SK-N-SH (cell line): ENCODE data around the gene BAIAP2L1. TPM values are rescaled to one million over a fixed set of nuclear protein-coding genes. Genes with fewer than 3 reads are reported as not detected.

ENCODE experiments used
- CTCF ChIA-PET: fragments of 300-600, 350-600 bp; formaldehyde crosslinking; extraction: SDS; loops from one replicate; lab custom pipeline; 2021; lab: Yijun Ruan, JAX
- POLR2A ChIA-PET: fragments of 350-600 bp; sonication (Branson Sonifier 250); formaldehyde crosslinking; extraction: SDS; loops from one replicate; lab custom pipeline; 2020; ENCODE audit warnings: antibody characterized with exemption, inconsistent platforms; lab: Yijun Ruan, JAX
- DNase-seq: peaks from one replicate; pipeline ENCODE4 v3.0.0; 2012
- H2AFZ ChIP-seq: fragments of 200-600 bp; sonication (generic); 2 replicates; pipeline ENCODE4 v1.8.1; 2016; ENCODE audit warnings: antibody characterized with exemption, mild to moderate bottlenecking, low read depth
- H3F3A ChIP-seq: fragments of 200-600 bp; sonication (generic); replicated peaks from 2 replicates; pipeline ENCODE3; 2016; ENCODE audit warnings: antibody characterized with exemption, mild to moderate bottlenecking; ENCODE audit not compliant: insufficient read depth
- H3K27ac ChIP-seq, 2 experiments: fragments of 200-500 bp in 1 of 2; fragments of 200-600 bp in 1 of 2; sonication (Bioruptor generic) in 1 of 2; sonication (generic), shearing (Covaris generic) in 1 of 2; 2 replicates each; pipeline versions ENCODE4 v1.5.1 to v1.6.1; 2014 to 2016; ENCODE audit warnings: low read depth in 2 of 2, inconsistent platforms in 1 of 2, low read length in 1 of 2, mild to moderate bottlenecking in 1 of 2, mixed read lengths in 1 of 2
- H3K27me3 ChIP-seq: fragments of 200-600 bp; sonication (generic), shearing (Covaris generic); 2 replicates; pipeline ENCODE4 v1.6.1; 2016; ENCODE audit warnings: mixed run types; ENCODE audit not compliant: insufficient read depth
- H3K36me3 ChIP-seq, 2 experiments: fragments of 200-500 bp in 1 of 2; fragments of 200-600 bp in 1 of 2; sonication (Bioruptor generic) in 1 of 2; sonication (generic) in 1 of 2; replicated peaks in 1 of 2; 2 replicates each; pipeline versions ENCODE3 to v1.5.1; 2014 to 2016; ENCODE audit warnings: low read length in 1 of 2, mild to moderate bottlenecking in 1 of 2; ENCODE audit not compliant: insufficient read depth in 2 of 2, control insufficient read depth in 1 of 2
- H3K4me1 ChIP-seq, 2 experiments: fragments of 200-500 bp in 1 of 2; fragments of 200-600 bp in 1 of 2; sonication (Bioruptor generic) in 1 of 2; sonication (generic), shearing (Covaris generic) in 1 of 2; 2 replicates each; pipeline versions ENCODE4 v1.5.1 to v1.6.1; 2014 to 2016; ENCODE audit warnings: low read depth in 1 of 2, low read length in 1 of 2, mixed run types in 1 of 2; ENCODE audit not compliant: insufficient read depth in 2 of 2, control insufficient read depth in 1 of 2
- H3K4me2 ChIP-seq: fragments of 200-600 bp; sonication (generic), shearing (Covaris generic); 2 replicates; pipeline ENCODE4 v1.6.1; 2017; ENCODE audit warnings: mixed run types
- H3K4me3 ChIP-seq, 2 experiments: fragments of 200-500 bp in 1 of 2; fragments of 200-600 bp in 1 of 2; sonication (Bioruptor generic) in 1 of 2; sonication (generic), shearing (Covaris generic) in 1 of 2; 2 replicates each; pipeline versions ENCODE4 v1.5.1 to v1.8.1; 2014 to 2016; ENCODE audit warnings: low read depth in 2 of 2, inconsistent platforms in 1 of 2, low read length in 1 of 2, mild to moderate bottlenecking in 1 of 2, mixed read lengths in 1 of 2, moderate library complexity in 1 of 2
- H3K79me2 ChIP-seq: fragments of 200-600 bp; sonication (generic); 2 replicates; pipeline ENCODE4 v1.8.1; 2017; ENCODE audit warnings: mild to moderate bottlenecking; ENCODE audit not compliant: insufficient read depth
- H3K9ac ChIP-seq: fragments of 200-600 bp; sonication (generic); 2 replicates; pipeline ENCODE4 v1.6.1; 2017; ENCODE audit warnings: mixed run types
- H3K9me2 ChIP-seq: fragments of 200-600 bp; sonication (generic); 2 replicates; pipeline ENCODE4 v1.6.1; 2017; ENCODE audit warnings: mixed run types
- H3K9me3 ChIP-seq: fragments of 200-600 bp; sonication (generic); 2 replicates; pipeline ENCODE4 v1.6.1; 2017; ENCODE audit warnings: mixed run types, mild to moderate bottlenecking, moderate library complexity
- H4K20me1 ChIP-seq: fragments of 200-600 bp; sonication (generic); 2 replicates; pipeline ENCODE4 v1.6.1; 2017; ENCODE audit warnings: mild to moderate bottlenecking, mixed run types; ENCODE audit not compliant: insufficient read depth
- CHD2 ChIP-seq: fragments of 150-350 bp; IDR thresholded peaks from 2 replicates; pipeline ENCODE4 v1.6.1; 2018; ENCODE audit warnings: low read length; ENCODE audit not compliant: partially characterized antibody
- CTCF ChIP-seq: fragments of 200-600 bp; sonication (generic); IDR thresholded peaks from 2 replicates; pipeline ENCODE4 v1.6.1; 2017; ENCODE audit warnings: antibody characterized with exemption, mild to moderate bottlenecking, moderate library complexity
- EP300 ChIP-seq, 2 experiments: IDR thresholded peaks; 2 replicates each; pipeline versions ENCODE4 v1.4.0 to v1.6.1; 2012; ENCODE audit warnings: borderline replicate concordance in 1 of 2, low read depth in 1 of 2, low read length in 1 of 2
- FOSL2 ChIP-seq: IDR thresholded peaks from 2 replicates; pipeline ENCODE4 v1.4.0; 2012; ENCODE audit warnings: low read depth, mild to moderate bottlenecking, moderate library complexity, borderline replicate concordance
- FOXJ3 ChIP-seq: sonication (generic); formaldehyde crosslinking; IDR thresholded peaks from 2 replicates; pipeline ENCODE4 v1.5.1; 2020; ENCODE audit warnings: mild to moderate bottlenecking, missing genetic modification reagents
- MEF2A ChIP-seq: IDR thresholded peaks from 2 replicates; pipeline ENCODE4 v1.4.0; 2012; ENCODE audit warnings: low read depth, borderline replicate concordance
- MXI1 ChIP-seq: IDR thresholded peaks from 2 replicates; pipeline ENCODE4 v1.6.1; 2012; ENCODE audit warnings: mild to moderate bottlenecking, low read depth, low read length, improper control_type of control experiment
- NFIC ChIP-seq: IDR thresholded peaks from 2 replicates; pipeline ENCODE4 v1.4.0; 2012; ENCODE audit warnings: borderline replicate concordance
- PBX3 ChIP-seq: IDR thresholded peaks from 2 replicates; pipeline ENCODE4; 2012
- REST ChIP-seq: IDR thresholded peaks from 2 replicates; pipeline ENCODE4 v1.6.1; 2012; ENCODE audit warnings: mild to moderate bottlenecking, low read depth, low read length, moderate library complexity
- RXRA ChIP-seq: IDR thresholded peaks from 2 replicates; pipeline ENCODE4 v1.4.0; 2012; ENCODE audit warnings: low read depth, mild to moderate bottlenecking, borderline replicate concordance
- TAF1 ChIP-seq: IDR thresholded peaks from 2 replicates; pipeline ENCODE4 v1.6.1; 2012; ENCODE audit warnings: low read depth, mild to moderate bottlenecking, low read length, moderate library complexity, borderline replicate concordance
- TCF12 ChIP-seq: IDR thresholded peaks from 2 replicates; pipeline ENCODE4 v1.4.0; 2012
- TEAD4 ChIP-seq: IDR thresholded peaks from 2 replicates; pipeline ENCODE4 v1.4.0; 2012; ENCODE audit warnings: mild to moderate bottlenecking, borderline replicate concordance; ENCODE audit not compliant: insufficient read depth
- YY1 ChIP-seq: IDR thresholded peaks from 2 replicates; pipeline ENCODE4 v1.4.0; 2012; ENCODE audit warnings: low read depth, mild to moderate bottlenecking
- WGBS: methylation state at CpG from one replicate; pipeline ENCODE4 v1.1.6; 2017; ENCODE audit warnings: low lambda C conversion rate; 5-methylcytosine and 5-hydroxymethylcytosine counted together
- polyA plus RNA-seq, 3 experiments: library from polyadenylated mRNA; depleted of rRNA; stranded (reverse); fragments of >200 nt; gene quantifications; 2 replicates each; pipeline ENCODE4 v1.2.3, GENCODE V29; 2012

The BAIAP2L1 gene
- polyA plus RNA-seq, 1 of the 3 experiments (the other 2 are of a cell fraction) = 8.8 TPM

- Histone ChIP-seq H3K4me3 (no peak overlapping the region), H3K9me2 (no peaks in the 10 kb centered on the region), H4K20me1 (no peaks in the 10 kb centered on the region), H2AFZ (no peak overlapping the region), H3K9ac (no peak overlapping the region), H3K9me3 (no peaks in the 10 kb centered on the region), H3K36me3 (no peaks in the 10 kb centered on the region), H3K27ac (no peak overlapping the region), H3K4me2 (no peak overlapping the region), H3F3A (peaks cover 4% of the 10 kb centered on the region), H3K79me2 (no peaks in the 10 kb centered on the region), H3K4me1 (peaks cover 0 to 5% of the 10 kb centered on the region in 2 experiments; a peak in 1 of 4 replicates), H3K27me3 (no peaks in the 10 kb centered on the region)
- ChIA-PET CTCF (interaction anchor here (0.8 kb wide), 1 partner anchor 62 kb away, joined by 3 read pairs; the partner anchor contains the start of gene BAIAP2L1), POLR2A (no interaction called here)
- WGBS = 96% methylated on average over 3 of the region's 3 CpGs
- no peak for TF ChIP-seq RXRA
- TF ChIP-seq YY1 = no peak
- no peak for TF ChIP-seq TCF12
- no peak for TF ChIP-seq CHD2
- DNase-seq = no peak
These were observed 61.8 kb downstream of the BAIAP2L1 start for GRCh38 chr7:98339043-98339442.

- no peaks in the 10 kb centered on the region for H3K79me2 ChIP-seq
- no peaks in the 10 kb centered on the region for H3K27me3 ChIP-seq
- H3K4me3 ChIP-seq = no peak overlapping the region
- H4K20me1 ChIP-seq = no peaks in the 10 kb centered on the region
- H3K27ac ChIP-seq = no peak overlapping the region
- no peak for DNase-seq
- H3K9ac ChIP-seq = no peak overlapping the region
- H3K9me2 ChIP-seq = no peaks in the 10 kb centered on the region
- no peak overlapping the region for H2AFZ ChIP-seq
- H3K4me1 ChIP-seq = peaks cover 0 to 5% of the 10 kb centered on the region in 2 experiments; a peak in 1 of 4 replicates
- ChIA-PET CTCF (no interaction called here), POLR2A (no interaction called here)
- TF ChIP-seq NFIC = no peak
- no peak for TF ChIP-seq REST
- TF ChIP-seq MXI1 = no peak
- TF ChIP-seq TAF1 = no peak
- TF ChIP-seq PBX3 = no peak
- TF ChIP-seq TEAD4 = no peak
- TF ChIP-seq CTCF = no peak
- no peak for TF ChIP-seq EP300 (IDR thresholded peaks at IDR 0.05; ENCODE audit: borderline replicate concordance in 1 of 2, low read depth in 1 of 2, low read length in 1 of 2)
- TF ChIP-seq FOSL2 = no peak
- no peak for TF ChIP-seq YY1
- no peak for TF ChIP-seq MEF2A
- TF ChIP-seq FOXJ3 (CRISPR knock-in tag) = no peak
- H3K36me3 ChIP-seq = no peaks in the 10 kb centered on the region
- H3K9me3 ChIP-seq = no peaks in the 10 kb centered on the region
- H3F3A ChIP-seq = peaks cover 5% of the 10 kb centered on the region
- WGBS = 91% methylated on average over 6 of the region's 6 CpGs
- no peak overlapping the region for H3K4me2 ChIP-seq
These were observed 62.4 kb downstream of the BAIAP2L1 start for GRCh38 chr7:98338441-98338840.
